Sigmoid colon (tissue), 7 donors: ENCODE measurements around the gene EGFL6. TPM values are rescaled to one million over a fixed set of nuclear protein-coding genes. Genes with fewer than 3 reads are reported as not detected.
"Not testable (repeated sequence)": the region's sequence is repeated elsewhere in the genome, so short reads cannot be mapped to it uniquely, and the experiment has no call there.

Experiments used
- DNase-seq: peaks from one replicate; pipeline ENCODE4 v3.0.0-alpha.2; 2019
- H3K27ac ChIP-seq, 4 donors: fragments of 200-600 bp; sonication (generic); one replicate each; pipeline ENCODE4 v1.5.1; 2016 to 2019; ENCODE audit warnings: mild to moderate bottlenecking in 1 of 4
- H3K27me3 ChIP-seq, 3 donors: fragments of 200-600 bp; sonication (generic); one replicate each; pipeline ENCODE4 v1.5.1; 2019; ENCODE audit warnings: mild to moderate bottlenecking in 1 of 3
- H3K36me3 ChIP-seq, 4 donors: fragments of 200-600 bp; sonication (generic); one replicate each; pipeline ENCODE4 v1.5.1; 2016 to 2019
- H3K4me1 ChIP-seq, 4 donors: fragments of 200-600 bp; sonication (generic); one replicate each; pipeline ENCODE4 v1.5.1; 2017 to 2019
- H3K4me3 ChIP-seq, 4 donors: fragments of 200-600 bp; sonication (generic); one replicate each; pipeline ENCODE4 v1.5.1; 2017 to 2019; ENCODE audit warnings: mild to moderate bottlenecking in 2 of 4, moderate library complexity in 1 of 4
- H3K9me3 ChIP-seq, 4 donors: fragments of 200-600 bp in 3 of 4; sonication (generic) in 3 of 4; one replicate each; pipeline versions ENCODE4 v1.5.1 to v1.6.1; 2013 to 2019
- EP300 ChIP-seq, 4 donors: sonication (generic); formaldehyde crosslinking; IDR thresholded peaks; one replicate each; pipeline ENCODE4 v1.6.1; 2017; ENCODE audit warnings: antibody characterized with exemption in 4 of 4
- POLR2A ChIP-seq, 2 donors: fragments of 450-650 bp; IDR thresholded peaks; one replicate each; pipeline ENCODE4 v1.6.1; 2016; ENCODE audit warnings: antibody characterized with exemption in 2 of 2, mild to moderate bottlenecking in 2 of 2, moderate library complexity in 2 of 2
- POLR2AphosphoS5 ChIP-seq, 4 donors: sonication (generic); formaldehyde crosslinking; IDR thresholded peaks; one replicate each; pipeline ENCODE4 v1.6.1; 2017; ENCODE audit warnings: antibody characterized with exemption in 4 of 4
- WGBS, 2 donors: extraction: QIAGEN DNeasy Blood & Tissue Kit; methylation state at CpG; one replicate each; pipeline ENCODE4 v1.1.7; 2013; 5-methylcytosine and 5-hydroxymethylcytosine counted together
- intact Hi-C: fragments of 100-400 bp; cut with DNase I; formaldehyde crosslinking; loops from one replicate; pipeline ENCODE4 v1.15.1; 2023
- polyA plus RNA-seq, 3 donors: library from polyadenylated mRNA; stranded (reverse); fragments of 200-250 nt; gene quantifications; one replicate each; pipeline ENCODE4 v1.2.3, GENCODE V29; 2013
- total RNA-seq, 4 donors: library from RNA; depleted of rRNA; stranded (reverse); fragments of >200 nt; gene quantifications; one replicate each; pipeline ENCODE4 v1.1.0, GENCODE V29; 2016
- TF ChIP-seq, protein P1 (sequence below), 4 experiments: fragments of 450-650 bp in 3 of 4; fragments of 200-600 bp in 1 of 4; IDR thresholded peaks; one replicate each; pipeline ENCODE4 v1.5.1; 2016 to 2019; ENCODE audit warnings: antibody characterized with exemption in 4 of 4, mild to moderate bottlenecking in 3 of 4, moderate library complexity in 2 of 4
- donor health status: healthy with polysubstance abuse.
- donor health status: Bipolar disorder and iron deficiency.
- donor health status: healthy.

Gene EGFL6
- total and polyA plus RNA-seq, 7 donors, result 0.32 to 0.60 TPM; not detected in 5

DNA sequence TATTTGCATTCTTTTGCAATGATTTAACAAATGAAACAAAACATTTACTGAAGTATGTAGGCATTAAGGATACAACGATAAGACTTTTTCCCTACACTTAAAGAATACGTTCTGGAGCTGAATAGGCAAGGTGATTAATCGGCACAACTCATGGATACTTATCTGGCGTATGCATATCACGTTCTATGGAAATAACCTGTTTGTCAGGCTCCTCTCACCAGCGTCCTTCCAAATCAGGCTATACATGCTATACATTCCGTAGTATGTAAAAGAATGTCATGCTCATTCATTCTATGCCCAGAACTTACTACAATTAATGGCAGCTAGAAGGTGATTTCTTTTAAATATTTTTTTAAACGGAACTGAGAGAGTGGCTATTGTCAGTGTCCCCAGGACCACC is 57.9 kb downstream of the EGFL6 start:
- no peaks in the 10 kb centered on the region for H3K9me3 ChIP-seq
- H3K4me3 ChIP-seq, result no peak overlapping the region
- no peaks in the 10 kb centered on the region for H3K27me3 ChIP-seq
- no peaks in the 10 kb centered on the region for H3K4me1 ChIP-seq
- no peak for DNase-seq
- intact Hi-C loops, result no loop called here
- 93 to 94% methylated on average over 8 of the region's 8 CpGs for WGBS, 2 donors
- H3K36me3 ChIP-seq, result no peaks in the 10 kb centered on the region
- TF ChIP-seq POLR2A (IDR thresholded peaks at IDR 0.05), result no peak
- no peak for TF ChIP-seq EP300 (IDR thresholded peaks at IDR 0.05)
- no peak for TF ChIP-seq POLR2AphosphoS5 (IDR thresholded peaks at IDR 0.05)
- TF ChIP-seq, protein P1, sequence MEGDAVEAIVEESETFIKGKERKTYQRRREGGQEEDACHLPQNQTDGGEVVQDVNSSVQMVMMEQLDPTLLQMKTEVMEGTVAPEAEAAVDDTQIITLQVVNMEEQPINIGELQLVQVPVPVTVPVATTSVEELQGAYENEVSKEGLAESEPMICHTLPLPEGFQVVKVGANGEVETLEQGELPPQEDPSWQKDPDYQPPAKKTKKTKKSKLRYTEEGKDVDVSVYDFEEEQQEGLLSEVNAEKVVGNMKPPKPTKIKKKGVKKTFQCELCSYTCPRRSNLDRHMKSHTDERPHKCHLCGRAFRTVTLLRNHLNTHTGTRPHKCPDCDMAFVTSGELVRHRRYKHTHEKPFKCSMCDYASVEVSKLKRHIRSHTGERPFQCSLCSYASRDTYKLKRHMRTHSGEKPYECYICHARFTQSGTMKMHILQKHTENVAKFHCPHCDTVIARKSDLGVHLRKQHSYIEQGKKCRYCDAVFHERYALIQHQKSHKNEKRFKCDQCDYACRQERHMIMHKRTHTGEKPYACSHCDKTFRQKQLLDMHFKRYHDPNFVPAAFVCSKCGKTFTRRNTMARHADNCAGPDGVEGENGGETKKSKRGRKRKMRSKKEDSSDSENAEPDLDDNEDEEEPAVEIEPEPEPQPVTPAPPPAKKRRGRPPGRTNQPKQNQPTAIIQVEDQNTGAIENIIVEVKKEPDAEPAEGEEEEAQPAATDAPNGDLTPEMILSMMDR (IDR thresholded peaks at IDR 0.05), result no peak
- no peak overlapping the region for H3K27ac ChIP-seq

DNA sequence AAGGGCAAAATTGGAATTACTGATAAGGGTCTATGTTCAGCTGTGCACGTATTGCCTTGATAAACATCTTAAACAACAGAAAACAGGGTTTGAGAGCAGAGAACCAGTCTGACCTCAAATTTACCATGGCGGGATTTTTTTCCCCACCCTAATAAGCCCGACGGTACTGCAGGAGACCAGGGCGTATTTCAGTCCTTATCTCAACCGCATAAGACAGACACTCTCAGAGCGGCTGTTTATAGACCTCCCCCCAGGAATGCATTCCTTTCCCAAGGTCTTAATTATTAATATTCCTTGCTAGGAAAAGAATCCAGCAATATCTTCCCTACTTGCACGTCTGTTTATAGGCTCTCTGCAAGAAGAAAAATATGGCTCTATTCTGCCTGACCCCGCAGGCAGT is 67.8 kb downstream of the EGFL6 start:
- DNase-seq, H3K36me3 ChIP-seq, intact Hi-C loops, H3K27ac ChIP-seq, H3K4me1 ChIP-seq, H3K27me3 ChIP-seq, H3K4me3 ChIP-seq, H3K9me3 ChIP-seq: not testable (repeated sequence)
- 93 to 94% methylated on average over 9 of the region's 9 CpGs for WGBS, 2 donors

DNA sequence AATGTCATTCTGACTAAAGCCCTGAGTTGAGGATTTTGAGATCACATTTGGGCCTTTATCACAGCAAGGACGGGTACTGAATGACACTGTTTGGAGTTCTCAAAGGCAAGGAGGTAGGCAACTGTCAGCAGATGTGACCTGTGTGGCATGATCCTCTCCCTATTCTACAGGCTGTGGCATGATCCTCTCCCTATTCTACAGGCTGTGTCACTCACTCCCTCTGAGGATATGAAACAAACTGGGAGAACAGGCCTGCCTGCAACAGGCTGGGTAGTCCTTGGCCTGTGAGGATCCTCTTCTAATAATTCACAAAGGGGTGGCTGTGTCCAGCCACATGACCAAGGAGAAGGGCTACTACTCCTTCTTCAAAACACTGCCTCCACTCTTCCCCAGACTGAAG is 68.6 kb downstream of the EGFL6 start:
- DNase-seq, result no peak
- Histone ChIP-seq H3K27ac (no peak overlapping the region), H3K4me1 (no peaks in the 10 kb centered on the region), H3K27me3 (no peaks in the 10 kb centered on the region), H3K36me3 (no peaks in the 10 kb centered on the region), H3K9me3 (peaks cover 0 to 4% (median 0%) of the 10 kb centered on the region in 4 donors), H3K4me3 (no peak overlapping the region)
- no peak for TF ChIP-seq EP300 (IDR thresholded peaks at IDR 0.05)
- TF ChIP-seq, protein P1 (IDR thresholded peaks at IDR 0.05), result no peak
- TF ChIP-seq POLR2A (IDR thresholded peaks at IDR 0.05), result no peak
- no peak for TF ChIP-seq POLR2AphosphoS5 (IDR thresholded peaks at IDR 0.05)
- intact Hi-C loops, result no loop called here
- 82 to 83% methylated on average over 1 of the region's 1 CpG for WGBS, 2 donors

DNA sequence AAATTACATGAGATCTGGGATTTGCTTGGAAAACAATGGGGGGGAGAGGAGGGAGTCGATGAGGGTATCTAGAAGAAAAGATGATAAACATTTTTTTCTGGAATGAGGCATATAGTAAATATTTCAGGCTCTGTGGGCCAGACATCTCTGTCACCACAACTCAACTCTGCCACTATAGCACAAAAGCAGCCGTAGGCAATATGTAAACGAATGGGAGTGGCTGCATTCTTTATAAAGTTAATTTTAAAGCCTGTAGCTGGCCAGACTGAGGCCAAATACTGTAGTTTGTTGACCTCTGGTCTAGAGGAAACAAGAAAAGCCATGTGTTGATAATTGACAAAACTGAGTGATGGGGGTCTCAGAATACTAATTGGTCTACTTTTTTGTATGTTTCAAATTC is 69.4 kb downstream of the EGFL6 start:
- no peaks in the 10 kb centered on the region for H3K4me1 ChIP-seq
- no peaks in the 10 kb centered on the region for H3K36me3 ChIP-seq
- intact Hi-C loops, result no loop called here
- H3K27me3 ChIP-seq, result no peaks in the 10 kb centered on the region
- peaks cover 0 to 4% (median 0%) of the 10 kb centered on the region in 4 donors for H3K9me3 ChIP-seq
- H3K4me3 ChIP-seq, result no peak overlapping the region
- TF ChIP-seq POLR2AphosphoS5 (IDR thresholded peaks at IDR 0.05), result no peak
- TF ChIP-seq, protein P1 (IDR thresholded peaks at IDR 0.05), result no peak
- TF ChIP-seq EP300 (IDR thresholded peaks at IDR 0.05), result no peak
- H3K27ac ChIP-seq, result no peak overlapping the region
- DNase-seq, result no peak
- WGBS, 2 donors, result 26 to 60% methylated on average over 3 of the region's 3 CpGs

DNA sequence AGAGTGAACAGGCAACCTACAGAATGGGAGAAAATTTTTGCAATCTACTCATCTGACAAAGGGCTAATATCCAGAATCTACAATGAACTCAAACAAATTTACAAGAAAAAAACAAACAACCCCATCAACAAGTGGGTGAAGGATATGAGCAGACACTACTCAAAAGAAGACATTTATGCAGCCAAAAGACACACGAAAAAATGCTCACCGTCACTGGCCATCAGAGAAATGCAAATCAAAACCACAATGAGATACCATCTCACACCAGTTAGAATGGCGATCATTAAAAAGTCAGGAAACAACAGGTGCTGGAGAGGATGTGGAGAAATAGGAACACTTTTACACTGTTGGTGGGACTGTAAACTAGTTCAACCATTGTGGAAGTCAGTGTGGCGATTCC is 72.3 kb downstream of the EGFL6 start:
- intact Hi-C loops, result not testable (repeated sequence)
- WGBS, 2 donors, result 58 to 83% methylated on average over 2 of the region's 4 CpGs

DNA sequence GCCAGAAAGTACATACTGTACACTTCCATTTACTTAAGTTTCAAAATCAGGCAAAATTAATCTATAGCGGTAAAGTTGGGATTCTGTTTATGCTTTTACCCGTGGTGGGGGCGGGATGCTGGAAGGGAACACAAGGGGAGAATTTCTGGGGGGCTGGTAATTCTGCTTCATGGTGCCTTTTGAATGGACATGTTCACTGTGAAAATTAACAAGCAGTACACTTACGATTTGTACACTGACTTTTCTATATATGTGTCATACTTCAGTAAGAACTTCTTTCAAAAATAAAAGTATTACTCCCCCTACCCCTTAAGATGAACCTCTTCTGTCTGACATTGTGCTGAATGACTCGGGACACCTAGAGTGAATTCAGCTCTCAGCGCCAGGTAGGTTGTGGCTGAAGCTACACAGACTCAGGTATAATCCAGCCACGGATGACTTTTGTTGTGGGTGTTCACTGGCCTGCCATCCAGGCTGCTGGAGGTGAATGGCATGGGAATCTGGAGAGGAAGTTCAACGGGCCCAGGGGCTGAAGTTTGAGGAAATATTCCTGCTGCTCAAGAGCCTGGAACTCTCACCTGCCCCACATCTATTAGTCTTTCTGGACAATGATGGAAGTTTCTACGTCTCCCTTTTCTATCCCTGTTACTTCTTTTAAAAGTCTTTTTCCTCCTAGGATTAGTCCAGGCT is 76.2 kb downstream of the EGFL6 start:
- Histone ChIP-seq H3K27ac (no peak overlapping the region), H3K27me3 (no peaks in the 10 kb centered on the region), H3K9me3 (no peaks in the 10 kb centered on the region), H3K4me3 (no peak overlapping the region), H3K4me1 (peaks cover 0 to 10% (median 2%) of the 10 kb centered on the region in 4 donors), H3K36me3 (no peaks in the 10 kb centered on the region)
- DNase-seq, result no peak
- 69 to 74% methylated on average over 9 of the region's 9 CpGs for WGBS, 2 donors
- TF ChIP-seq EP300 (IDR thresholded peaks at IDR 0.05) (no peak), POLR2A (IDR thresholded peaks at IDR 0.05) (no peak), POLR2AphosphoS5 (IDR thresholded peaks at IDR 0.05) (no peak)
- TF ChIP-seq, protein P1 (IDR thresholded peaks at IDR 0.05), result no peak
- intact Hi-C loops, result loop anchor here (2.0 kb wide), 1 partner anchor 139 kb away; no protein-coding TSS in a partner anchor

More for the DNA sequence above, 72.3 kb downstream of the EGFL6 start:
- not testable (repeated sequence) for H3K4me3 ChIP-seq, H3K9me3 ChIP-seq, H3K27me3 ChIP-seq, DNase-seq, H3K27ac ChIP-seq, H3K4me1 ChIP-seq, H3K36me3 ChIP-seq
